Measurements from ENCODE around the gene MFAP2.

The MFAP2 gene

GRCh38 chr1:17027900-17028299, 47.5 kb upstream of the MFAP2 start:
- TF ChIP-seq ESRRG (CRISPR knock-in tag; IDR thresholded peaks at IDR 0.05) (no peak), TSHZ2 (CRISPR knock-in tag; IDR thresholded peaks at IDR 0.05) (no peak), CSRNP3 (CRISPR knock-in tag; IDR thresholded peaks at IDR 0.05) (no peak), ZC3H10 (CRISPR knock-in tag; IDR thresholded peaks at IDR 0.05) (no peak), RARB (CRISPR knock-in tag; IDR thresholded peaks at IDR 0.05) (no peak), CSDC2 (CRISPR knock-in tag; IDR thresholded peaks at IDR 0.05) (no peak), SNAI2 (CRISPR knock-in tag; IDR thresholded peaks at IDR 0.05) (no peak), TCF4 (CRISPR knock-in tag; IDR thresholded peaks at IDR 0.05; ENCODE audit: borderline replicate concordance) (no peak), CREB5 (CRISPR knock-in tag; IDR thresholded peaks at IDR 0.05; ENCODE audit: low read depth) (no peak), ZFP30 (CRISPR knock-in tag; IDR thresholded peaks at IDR 0.05) (no peak), ZNF565 (CRISPR knock-in tag; conservative IDR thresholded peaks at IDR 0.05; ENCODE audit: low read depth) (no peak)
- ATAC-seq: no peak

DNA sequence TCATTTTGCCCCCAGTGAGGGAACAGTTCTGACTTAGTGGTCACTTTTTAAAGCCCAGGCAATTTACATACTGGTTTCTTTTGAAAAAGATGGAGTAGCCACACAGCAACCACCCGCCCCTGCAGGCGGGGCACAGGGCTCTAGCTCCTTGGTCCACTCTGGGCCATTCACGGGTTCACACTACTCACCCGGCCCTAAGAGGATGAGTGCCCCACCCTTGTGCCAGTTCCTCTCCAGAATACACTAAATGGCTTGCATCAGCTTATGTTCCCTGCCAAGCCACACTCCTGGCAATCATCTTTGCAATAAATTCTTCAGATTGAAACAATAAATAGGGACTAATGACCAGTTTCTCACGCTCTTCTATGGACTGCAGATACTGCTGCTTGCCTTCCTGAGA, 47.0 kb upstream of the MFAP2 start:
- no peak for ATAC-seq
- no peak for TF ChIP-seq TSHZ2 (CRISPR knock-in tag; IDR thresholded peaks at IDR 0.05)
- TF ChIP-seq TCF4 (CRISPR knock-in tag; IDR thresholded peaks at IDR 0.05; ENCODE audit: borderline replicate concordance): no peak
- TF ChIP-seq PPARA (CRISPR knock-in tag; IDR thresholded peaks at IDR 0.05; ENCODE audit: borderline replicate concordance): no peak
- no peak for TF ChIP-seq ZNF70 (CRISPR knock-in tag; IDR thresholded peaks at IDR 0.05)
- TF ChIP-seq CSDC2 (CRISPR knock-in tag; IDR thresholded peaks at IDR 0.05): no peak
- TF ChIP-seq ARNTL (CRISPR knock-in tag; IDR thresholded peaks at IDR 0.05; ENCODE audit: borderline replicate concordance, low read depth): no peak
- no peak for TF ChIP-seq ZC3H10 (CRISPR knock-in tag; IDR thresholded peaks at IDR 0.05)
- no peak for TF ChIP-seq RARB (CRISPR knock-in tag; IDR thresholded peaks at IDR 0.05)
- TF ChIP-seq ZFP30 (CRISPR knock-in tag; IDR thresholded peaks at IDR 0.05): no peak
- TF ChIP-seq BACH2 (CRISPR knock-in tag; IDR thresholded peaks at IDR 0.05; ENCODE audit: borderline replicate concordance): no peak
- TF ChIP-seq CREB5 (CRISPR knock-in tag; IDR thresholded peaks at IDR 0.05; ENCODE audit: low read depth): no peak
- TF ChIP-seq SNAI2 (CRISPR knock-in tag; IDR thresholded peaks at IDR 0.05): no peak
- TF ChIP-seq OSR1 (CRISPR knock-in tag; IDR thresholded peaks at IDR 0.05): no peak
- TF ChIP-seq ZFP3 (CRISPR knock-in tag; IDR thresholded peaks at IDR 0.05): no peak

DNA sequence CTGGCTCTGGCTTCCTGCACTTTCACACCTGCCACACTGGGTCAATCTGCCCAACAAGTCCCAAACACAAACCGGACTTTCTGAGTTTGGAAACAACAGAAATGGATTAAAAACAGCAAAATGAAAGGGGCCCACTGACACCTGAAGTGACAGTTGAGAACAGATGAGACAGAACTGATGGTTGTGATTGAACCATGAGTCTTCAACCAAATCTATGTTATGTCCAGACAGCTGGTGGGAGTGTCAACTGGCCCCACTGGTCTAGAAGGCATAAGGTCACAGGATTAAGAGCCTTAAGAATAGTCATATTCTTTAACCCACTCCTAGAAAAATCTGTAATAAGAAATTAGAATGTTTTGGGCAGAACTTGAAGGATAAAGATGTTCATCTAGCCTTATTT, 44.3 kb upstream of the MFAP2 start:
- ATAC-seq: no peak
- no peak for TF ChIP-seq GLIS3 (CRISPR knock-in tag; IDR thresholded peaks at IDR 0.05)
- TF ChIP-seq ZNF8 (CRISPR knock-in tag; IDR thresholded peaks at IDR 0.05): no peak
- TF ChIP-seq RARB (CRISPR knock-in tag; IDR thresholded peaks at IDR 0.05): no peak
- no peak for TF ChIP-seq POU6F1 (CRISPR knock-in tag; IDR thresholded peaks at IDR 0.05; ENCODE audit: borderline replicate concordance, low read depth)
- no peak for TF ChIP-seq ISL1 (CRISPR knock-in tag; IDR thresholded peaks at IDR 0.05)
- no peak for TF ChIP-seq ZNF70 (CRISPR knock-in tag; IDR thresholded peaks at IDR 0.05)
- no peak for TF ChIP-seq TCF4 (CRISPR knock-in tag; IDR thresholded peaks at IDR 0.05; ENCODE audit: borderline replicate concordance)
- no peak for TF ChIP-seq ZC3H10 (CRISPR knock-in tag; IDR thresholded peaks at IDR 0.05)
- no peak for TF ChIP-seq CREB5 (CRISPR knock-in tag; IDR thresholded peaks at IDR 0.05; ENCODE audit: low read depth)
- no peak for TF ChIP-seq ZNF565 (CRISPR knock-in tag; conservative IDR thresholded peaks at IDR 0.05; ENCODE audit: low read depth)
- TF ChIP-seq PATZ1 (CRISPR knock-in tag; IDR thresholded peaks at IDR 0.05; ENCODE audit: borderline replicate concordance): no peak
- no peak for TF ChIP-seq ARNTL (CRISPR knock-in tag; IDR thresholded peaks at IDR 0.05; ENCODE audit: borderline replicate concordance, low read depth)
- TF ChIP-seq PPARA (CRISPR knock-in tag; IDR thresholded peaks at IDR 0.05; ENCODE audit: borderline replicate concordance): no peak
- no peak for TF ChIP-seq ESRRG (CRISPR knock-in tag; IDR thresholded peaks at IDR 0.05)
- no peak for TF ChIP-seq ZFP3 (CRISPR knock-in tag; IDR thresholded peaks at IDR 0.05)
